Esophagus squamous epithelium (tissue), 4 donors: ENCODE results near the gene PRMT2.

ENCODE experiments used
- POLR2A ChIP-seq, 4 donors: fragments of 450-650 bp; IDR thresholded peaks; one replicate each; pipeline ENCODE4 v1.6.1; 2017; ENCODE audit warnings: antibody characterized with exemption in 4 of 4, mild to moderate bottlenecking in 4 of 4, moderate library complexity in 3 of 4
- TF ChIP-seq, protein P1 (sequence below), 6 experiments: fragments of 450-650 bp in 4 of 6; fragments of 200-600 bp in 2 of 6; sonication (generic) in 2 of 6; IDR thresholded peaks; one replicate each; pipeline ENCODE4 v1.5.1; 2016 to 2019; ENCODE audit warnings: antibody characterized with exemption in 6 of 6, mild to moderate bottlenecking in 4 of 6, moderate library complexity in 4 of 6

DNA sequence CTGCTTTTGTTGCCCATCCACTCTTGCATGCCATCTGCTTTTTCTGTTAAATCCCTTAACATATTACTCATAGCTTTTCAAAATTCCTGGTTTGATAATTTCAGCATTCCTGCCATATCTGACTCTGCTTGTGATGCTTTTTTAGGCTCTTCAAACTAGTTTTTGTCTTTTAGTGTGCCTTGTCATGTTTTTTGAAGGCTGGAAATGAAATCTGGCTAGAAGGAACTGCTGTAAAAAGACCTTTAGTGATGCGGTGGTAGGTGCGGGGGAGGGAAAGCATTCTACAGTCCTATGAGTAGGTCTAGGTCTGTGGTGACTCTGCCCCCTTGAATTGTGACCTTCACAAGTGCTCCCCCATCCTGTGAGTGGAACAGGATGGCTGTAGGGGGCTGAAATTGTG is 15.6 kb upstream of the PRMT2 start:
- TF ChIP-seq, protein P1, sequence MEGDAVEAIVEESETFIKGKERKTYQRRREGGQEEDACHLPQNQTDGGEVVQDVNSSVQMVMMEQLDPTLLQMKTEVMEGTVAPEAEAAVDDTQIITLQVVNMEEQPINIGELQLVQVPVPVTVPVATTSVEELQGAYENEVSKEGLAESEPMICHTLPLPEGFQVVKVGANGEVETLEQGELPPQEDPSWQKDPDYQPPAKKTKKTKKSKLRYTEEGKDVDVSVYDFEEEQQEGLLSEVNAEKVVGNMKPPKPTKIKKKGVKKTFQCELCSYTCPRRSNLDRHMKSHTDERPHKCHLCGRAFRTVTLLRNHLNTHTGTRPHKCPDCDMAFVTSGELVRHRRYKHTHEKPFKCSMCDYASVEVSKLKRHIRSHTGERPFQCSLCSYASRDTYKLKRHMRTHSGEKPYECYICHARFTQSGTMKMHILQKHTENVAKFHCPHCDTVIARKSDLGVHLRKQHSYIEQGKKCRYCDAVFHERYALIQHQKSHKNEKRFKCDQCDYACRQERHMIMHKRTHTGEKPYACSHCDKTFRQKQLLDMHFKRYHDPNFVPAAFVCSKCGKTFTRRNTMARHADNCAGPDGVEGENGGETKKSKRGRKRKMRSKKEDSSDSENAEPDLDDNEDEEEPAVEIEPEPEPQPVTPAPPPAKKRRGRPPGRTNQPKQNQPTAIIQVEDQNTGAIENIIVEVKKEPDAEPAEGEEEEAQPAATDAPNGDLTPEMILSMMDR (IDR thresholded peaks at IDR 0.05) = no peak
- TF ChIP-seq POLR2A (IDR thresholded peaks at IDR 0.05) = no peak
